CD4-positive, alpha-beta T cell treated with Interleukin-17A for 4 hours (primary cell): ENCODE measurements around the gene IL17RA.

ENCODE experiments used
- DNase-seq: peaks from one replicate; pipeline ENCODE4 v3.0.0-alpha.2; 2020; ENCODE audit warnings: mixed read lengths

IL17RA gene

GRCh38 chr22:17158568-17159503 is 74.0 kb downstream of the IL17RA start, which contains the start of gene HDHD5:
Gene HDHD5 (minus strand): TSS chr22:17159277. CDS start chr22:17159251, 26 bp downstream.
- DNase-seq: peak; percentile 95

- DNase-seq: peak; percentile 59
Measured at GRCh38 chr22:17159504-17159951, 74.7 kb downstream of the IL17RA start.

DNA sequence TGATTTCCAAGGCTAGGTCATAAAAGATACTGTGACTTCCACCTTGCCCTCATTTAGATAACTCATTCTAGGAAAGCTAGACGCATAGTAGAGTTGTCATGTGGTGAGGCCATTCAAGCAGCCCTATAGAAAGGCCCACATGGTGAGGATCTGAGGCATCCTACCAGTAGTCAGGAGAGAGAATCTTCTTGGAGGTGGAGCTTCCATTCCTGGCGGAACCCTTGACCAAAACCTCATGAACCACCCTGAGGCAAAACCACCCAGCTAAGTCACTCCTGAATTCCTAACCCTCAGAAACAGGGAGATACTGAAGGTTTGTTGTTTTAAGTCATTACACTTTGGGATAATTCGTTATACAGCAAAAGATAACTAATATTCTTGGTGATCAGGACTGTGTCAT is 77.2 kb downstream of the IL17RA start:
- no peak for DNase-seq

- DNase-seq: no peak
Measured at GRCh38 chr22:17162731-17163130, 77.9 kb downstream of the IL17RA start.

DNA sequence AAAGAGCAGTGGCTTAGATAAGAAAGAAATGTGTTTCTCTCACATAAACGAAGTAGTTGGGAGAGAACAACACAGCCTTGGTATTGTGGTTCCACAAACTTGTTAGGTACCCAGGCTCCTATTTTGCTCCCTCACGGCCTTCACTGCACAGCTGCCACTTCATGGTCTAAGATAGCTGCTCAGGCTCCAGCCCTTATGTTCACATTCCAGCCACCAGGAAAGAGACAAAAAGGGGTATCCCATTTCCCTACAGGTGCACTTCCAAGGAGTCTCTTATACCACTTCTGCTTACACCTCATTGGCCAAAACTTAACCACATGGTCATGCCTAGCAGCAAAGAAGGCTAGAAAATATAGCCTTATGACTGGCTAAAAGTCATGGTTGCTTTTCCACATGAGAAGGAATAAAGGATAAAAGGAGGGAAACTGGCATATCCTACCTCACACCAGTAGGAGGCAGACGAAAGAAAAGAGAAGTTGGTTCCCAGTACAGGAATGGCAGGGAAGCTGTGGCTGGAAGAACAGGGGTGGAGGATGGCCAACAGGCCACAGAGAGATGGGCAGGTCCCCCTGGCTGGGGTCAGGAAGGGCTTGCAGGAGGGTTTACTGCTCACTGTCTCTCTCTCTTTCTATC is 79.7 kb downstream of the IL17RA start:
- DNase-seq: no peak
